COLO829 (cell line): Measurements from ENCODE around the gene RPL10A.
"Not testable (repeated sequence)": the region's sequence is repeated elsewhere in the genome, so short reads cannot be mapped to it uniquely, and the experiment has no call there.

Experiments used
- DNase-seq: peaks from one replicate; pipeline ENCODE4 v3.0.0; 2012; ENCODE audit warnings: low spot score

RPL10A gene

GRCh38 chr6:35512740-35513139 lies 44.5 kb downstream of the RPL10A start, which contains the start of gene TULP1:
TULP1 (minus strand) TSS chr6:35512896; CDS start chr6:35512858, 38 bp downstream.
- no peak for DNase-seq

- DNase-seq, result no peak
These were observed 46.4 kb downstream of the RPL10A start for GRCh38 chr6:35514587-35514986.

- not testable (repeated sequence) for DNase-seq
These were observed 47.7 kb downstream of the RPL10A start for GRCh38 chr6:35515939-35516338.

- no peak for DNase-seq
These were observed 48.5 kb downstream of the RPL10A start for GRCh38 chr6:35516712-35517111.

- DNase-seq, result not testable (repeated sequence)
These were observed 49.8 kb downstream of the RPL10A start for GRCh38 chr6:35517978-35518377.

- no peak for DNase-seq
These were observed 50.5 kb downstream of the RPL10A start for GRCh38 chr6:35518566-35519312.

GRCh38 chr6:35519313-35520015 lies 51.3 kb downstream of the RPL10A start:
- DNase-seq, result no peak
